Breast epithelium (tissue), 3 donors: ENCODE measurements around the gene G3BP1.

ENCODE experiments used
- POLR2AphosphoS5 ChIP-seq, 3 donors: sonication (generic); formaldehyde crosslinking; IDR thresholded peaks; one replicate each; pipeline ENCODE4 v1.6.1; 2017; ENCODE audit warnings: antibody characterized with exemption in 3 of 3
- TF ChIP-seq, protein P1 (sequence below), 3 donors: fragments of 450-650 bp; IDR thresholded peaks; one replicate each; pipeline ENCODE4 v1.5.1; 2016 to 2017; ENCODE audit warnings: antibody characterized with exemption in 3 of 3, mild to moderate bottlenecking in 3 of 3, moderate library complexity in 3 of 3

GRCh38 chr5:151825445-151825844, 53.7 kb downstream of the G3BP1 start:
- TF ChIP-seq POLR2AphosphoS5 (IDR thresholded peaks at IDR 0.05) = no peak
- TF ChIP-seq, protein P1, sequence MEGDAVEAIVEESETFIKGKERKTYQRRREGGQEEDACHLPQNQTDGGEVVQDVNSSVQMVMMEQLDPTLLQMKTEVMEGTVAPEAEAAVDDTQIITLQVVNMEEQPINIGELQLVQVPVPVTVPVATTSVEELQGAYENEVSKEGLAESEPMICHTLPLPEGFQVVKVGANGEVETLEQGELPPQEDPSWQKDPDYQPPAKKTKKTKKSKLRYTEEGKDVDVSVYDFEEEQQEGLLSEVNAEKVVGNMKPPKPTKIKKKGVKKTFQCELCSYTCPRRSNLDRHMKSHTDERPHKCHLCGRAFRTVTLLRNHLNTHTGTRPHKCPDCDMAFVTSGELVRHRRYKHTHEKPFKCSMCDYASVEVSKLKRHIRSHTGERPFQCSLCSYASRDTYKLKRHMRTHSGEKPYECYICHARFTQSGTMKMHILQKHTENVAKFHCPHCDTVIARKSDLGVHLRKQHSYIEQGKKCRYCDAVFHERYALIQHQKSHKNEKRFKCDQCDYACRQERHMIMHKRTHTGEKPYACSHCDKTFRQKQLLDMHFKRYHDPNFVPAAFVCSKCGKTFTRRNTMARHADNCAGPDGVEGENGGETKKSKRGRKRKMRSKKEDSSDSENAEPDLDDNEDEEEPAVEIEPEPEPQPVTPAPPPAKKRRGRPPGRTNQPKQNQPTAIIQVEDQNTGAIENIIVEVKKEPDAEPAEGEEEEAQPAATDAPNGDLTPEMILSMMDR (IDR thresholded peaks at IDR 0.05) = peak; percentile 74 to 84 (median 79)
